ENCODE measurements around the gene ZNF514. TPM values are rescaled to one million over a fixed set of nuclear protein-coding genes. Genes with fewer than 3 reads are reported as not detected.

The ZNF514 gene
- polyA plus RNA-seq, 3 donors, result 2.8 to 9.6 (median 5.7) TPM

GRCh38 chr2:95158891-95159619, 593 bp downstream of the ZNF514 start:
- no peaks in the 10 kb centered on the region for H4K20me1 ChIP-seq (ENCODE audit: insufficient read depth, low read length)
- H3K27me3 Mint-ChIP-seq (ENCODE audit: low read depth in 3 of 3), result peaks cover 1 to 11% (median 4%) of the 10 kb centered on the region in 3 donors
- peak; percentile 2 to 14 (median 11) for DNase-seq
- H3K4me3 Mint-ChIP-seq, result peak overlapping the region; percentile 90 to 92
- 2% methylated on average over 50 of the region's 58 CpGs for WGBS (ENCODE audit: insufficient coverage)
- TF ChIP-seq, protein P1, sequence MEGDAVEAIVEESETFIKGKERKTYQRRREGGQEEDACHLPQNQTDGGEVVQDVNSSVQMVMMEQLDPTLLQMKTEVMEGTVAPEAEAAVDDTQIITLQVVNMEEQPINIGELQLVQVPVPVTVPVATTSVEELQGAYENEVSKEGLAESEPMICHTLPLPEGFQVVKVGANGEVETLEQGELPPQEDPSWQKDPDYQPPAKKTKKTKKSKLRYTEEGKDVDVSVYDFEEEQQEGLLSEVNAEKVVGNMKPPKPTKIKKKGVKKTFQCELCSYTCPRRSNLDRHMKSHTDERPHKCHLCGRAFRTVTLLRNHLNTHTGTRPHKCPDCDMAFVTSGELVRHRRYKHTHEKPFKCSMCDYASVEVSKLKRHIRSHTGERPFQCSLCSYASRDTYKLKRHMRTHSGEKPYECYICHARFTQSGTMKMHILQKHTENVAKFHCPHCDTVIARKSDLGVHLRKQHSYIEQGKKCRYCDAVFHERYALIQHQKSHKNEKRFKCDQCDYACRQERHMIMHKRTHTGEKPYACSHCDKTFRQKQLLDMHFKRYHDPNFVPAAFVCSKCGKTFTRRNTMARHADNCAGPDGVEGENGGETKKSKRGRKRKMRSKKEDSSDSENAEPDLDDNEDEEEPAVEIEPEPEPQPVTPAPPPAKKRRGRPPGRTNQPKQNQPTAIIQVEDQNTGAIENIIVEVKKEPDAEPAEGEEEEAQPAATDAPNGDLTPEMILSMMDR (IDR thresholded peaks at IDR 0.05), result no peak
- intact Hi-C loops (cut with micrococcal nuclease), result no loop called here
- H3K9ac ChIP-seq (ENCODE audit: insufficient read depth, low read length, poor library complexity, severe bottlenecking), result peak overlapping the region; percentile 78
- peak overlapping the region in 1 of 2 donors; percentile 49 for H3K27ac ChIP-seq (ENCODE audit: low read depth in 1 of 2, low read length in 2 of 2)
- peaks cover 15% of the 10 kb centered on the region for H3K4me1 Mint-ChIP-seq
- peak overlapping the region; percentile 68 to 87 (median 87) for H3K4me3 ChIP-seq (replicated peaks in 1 of 3; ENCODE audit: low read depth in 2 of 3, low read length in 3 of 3)
- peak overlapping the region; percentile 97 for H3K4me2 ChIP-seq (replicated peaks; ENCODE audit: extremely low read depth, low read length, poor library complexity, severe bottlenecking)
- no peaks in the 10 kb centered on the region for H3K27me3 ChIP-seq (ENCODE audit: control insufficient read depth in 2 of 2, insufficient read depth in 2 of 2, low read length in 2 of 2)
- peaks cover 23 to 27% of the 10 kb centered on the region in 2 donors for H3K36me3 Mint-ChIP-seq
- H3K9me3 ChIP-seq (replicated peaks in 1 of 2; ENCODE audit: control insufficient read depth in 1 of 2, insufficient read depth in 1 of 2, low read length in 2 of 2), result peaks cover 29 to 30% of the 10 kb centered on the region in 2 donors
- H3K9me3 Mint-ChIP-seq, result peaks cover 15 to 30% (median 19%) of the 10 kb centered on the region in 7 donors
- H2AFZ ChIP-seq (ENCODE audit: insufficient read depth, low read depth, low read length, poor library complexity, severe bottlenecking), result peak overlapping the region; percentile 92
- peaks cover 3 to 32% of the 10 kb centered on the region in 2 donors for H3K36me3 ChIP-seq (replicated peaks in 1 of 2; ENCODE audit: control insufficient read depth in 1 of 2, insufficient read depth in 2 of 2, low read length in 2 of 2)
- peaks cover 16% of the 10 kb centered on the region in 2 donors for H3K4me1 ChIP-seq (ENCODE audit: control insufficient read depth in 1 of 2, insufficient read depth in 2 of 2, low read length in 2 of 2)
- no peaks in the 10 kb centered on the region for H3K79me2 ChIP-seq (ENCODE audit: insufficient read depth, low read length)
- peak overlapping the region in 4 of 7 donors; percentile 46 to 66 (median 60) for H3K27ac Mint-ChIP-seq

- no peaks in the 10 kb centered on the region for H3K79me2 ChIP-seq (ENCODE audit: insufficient read depth, low read length)
- peaks cover 15% of the 10 kb centered on the region for H3K4me1 Mint-ChIP-seq
- H3K36me3 Mint-ChIP-seq, result peaks cover 27 to 29% of the 10 kb centered on the region in 2 donors
- peak overlapping the region; percentile 68 to 87 (median 87) for H3K4me3 ChIP-seq (replicated peaks in 1 of 3; ENCODE audit: low read depth in 2 of 3, low read length in 3 of 3)
- peaks cover 32 to 34% of the 10 kb centered on the region in 2 donors for H3K9me3 ChIP-seq (replicated peaks in 1 of 2; ENCODE audit: control insufficient read depth in 1 of 2, insufficient read depth in 1 of 2, low read length in 2 of 2)
- peaks cover 15 to 33% (median 22%) of the 10 kb centered on the region in 7 donors for H3K9me3 Mint-ChIP-seq
- H3K4me3 Mint-ChIP-seq, result peak overlapping the region; percentile 90 to 92
- intact Hi-C loops (cut with micrococcal nuclease), result no loop called here
- H3K36me3 ChIP-seq (replicated peaks in 1 of 2; ENCODE audit: control insufficient read depth in 1 of 2, insufficient read depth in 2 of 2, low read length in 2 of 2), result peaks cover 3 to 37% of the 10 kb centered on the region in 2 donors
- TF ChIP-seq, protein P1 (IDR thresholded peaks at IDR 0.05), result no peak
- H2AFZ ChIP-seq (ENCODE audit: insufficient read depth, low read depth, low read length, poor library complexity, severe bottlenecking), result peak overlapping the region; percentile 92
- H3K27me3 Mint-ChIP-seq (ENCODE audit: low read depth in 3 of 3), result peaks cover 1 to 11% (median 4%) of the 10 kb centered on the region in 3 donors
- no peaks in the 10 kb centered on the region for H3K27me3 ChIP-seq (ENCODE audit: control insufficient read depth in 2 of 2, insufficient read depth in 2 of 2, low read length in 2 of 2)
- no peak for DNase-seq
- no peaks in the 10 kb centered on the region for H4K20me1 ChIP-seq (ENCODE audit: insufficient read depth, low read length)
- peaks cover 16% of the 10 kb centered on the region in 2 donors for H3K4me1 ChIP-seq (ENCODE audit: control insufficient read depth in 1 of 2, insufficient read depth in 2 of 2, low read length in 2 of 2)
- H3K27ac Mint-ChIP-seq, result no peak overlapping the region
- peak overlapping the region; percentile 78 for H3K9ac ChIP-seq (ENCODE audit: insufficient read depth, low read length, poor library complexity, severe bottlenecking)
- 71% methylated on average over 6 of the region's 10 CpGs for WGBS (ENCODE audit: insufficient coverage)
- H3K27ac ChIP-seq (ENCODE audit: low read depth in 1 of 2, low read length in 2 of 2), result no peak overlapping the region
- H3K4me2 ChIP-seq (replicated peaks; ENCODE audit: extremely low read depth, low read length, poor library complexity, severe bottlenecking), result peak overlapping the region; percentile 97
Measured at GRCh38 chr2:95158441-95158840, 1.2 kb downstream of the ZNF514 start.
